WTC11 (cell line): ENCODE data around the gene TBL1XR1. TPM values are rescaled to one million over a fixed set of nuclear protein-coding genes. Genes with fewer than 3 reads are reported as not detected.
A peak's percentile ranks its signal among the peaks of the same experiment; 100 is the strongest.

Experiments used
- ATAC-seq: fragments of 200-7000 bp; cut with Tn5 transposase; 2 replicates; pipeline ENCODE4 v1.10.0; 2021; ENCODE audit warnings: mild to moderate bottlenecking, moderate library complexity
- CTCF ChIA-PET: fragments of 300-600 bp; sonication (Branson Sonifier 250); formaldehyde crosslinking; loops from one replicate; lab custom pipeline; 2021; ENCODE audit warnings: antibody characterized with exemption; lab: Charles Lee
- POLR2A ChIA-PET: fragments of 350-600 bp; sonication (Branson Sonifier 250); formaldehyde crosslinking; loops from one replicate; lab custom pipeline; 2021; ENCODE audit warnings: antibody characterized with exemption; lab: Charles Lee
- DNase-seq: peaks from one replicate; pipeline ENCODE4 v3.0.0; 2021; ENCODE audit warnings: low spot score
- H3K27ac Mint-ChIP-seq: 2 replicates; pipeline ENCODE4 v1.8.0; 2021; ENCODE audit warnings: mixed read lengths
- H3K27me3 Mint-ChIP-seq: 2 replicates; pipeline ENCODE4 v1.8.0; 2021; ENCODE audit warnings: low read depth, mild to moderate bottlenecking, moderate library complexity, mixed read lengths
- H3K36me3 Mint-ChIP-seq: 2 replicates; pipeline ENCODE4 v1.8.0; 2021; ENCODE audit warnings: mixed read lengths
- H3K4me1 Mint-ChIP-seq: 2 replicates; pipeline ENCODE4 v1.8.0; 2022; ENCODE audit warnings: mixed read lengths
- H3K4me3 Mint-ChIP-seq: 2 replicates; pipeline ENCODE4 v1.8.0; 2021; ENCODE audit warnings: mild to moderate bottlenecking, moderate library complexity, mixed read lengths
- H3K9me3 Mint-ChIP-seq: 2 replicates; pipeline ENCODE4 v1.8.0; 2021; ENCODE audit warnings: mixed read lengths
- E2F4 ChIP-seq: sonication (generic); formaldehyde crosslinking; IDR thresholded peaks from 2 replicates; pipeline ENCODE4 v1.8.1; 2022; ENCODE audit warnings: low read depth, mild to moderate bottlenecking, moderate library complexity, missing genetic modification reagents, borderline replicate concordance
- ESRRA ChIP-seq: sonication (generic); formaldehyde crosslinking; IDR thresholded peaks from 2 replicates; pipeline ENCODE4 v1.8.1; 2022; ENCODE audit warnings: mild to moderate bottlenecking, missing genetic modification reagents, borderline replicate concordance
- ETV6 ChIP-seq: sonication (generic); formaldehyde crosslinking; IDR thresholded peaks from 2 replicates; pipeline ENCODE4 v1.8.1; 2022; ENCODE audit warnings: mild to moderate bottlenecking, missing genetic modification reagents
- FOXP4 ChIP-seq: sonication (generic); formaldehyde crosslinking; IDR thresholded peaks from 2 replicates; pipeline ENCODE4 v1.8.0; 2022; ENCODE audit warnings: mild to moderate bottlenecking, missing genetic modification reagents
- IRF2 ChIP-seq: sonication (generic); formaldehyde crosslinking; IDR thresholded peaks from 2 replicates; pipeline ENCODE4 v1.8.0; 2022; ENCODE audit warnings: low read depth, missing genetic modification reagents, borderline replicate concordance
- JAZF1 ChIP-seq: fragments of 250-450 bp; sonication (Bioruptor Pico); IDR thresholded peaks from 2 replicates; pipeline ENCODE4 v1.9.0; 2021; ENCODE audit warnings: moderate library complexity, mild to moderate bottlenecking, inconsistent platforms
- KAT7 ChIP-seq: sonication (generic); formaldehyde crosslinking; IDR thresholded peaks from 2 replicates; pipeline ENCODE4 v1.8.1; 2023; ENCODE audit warnings: missing genetic modification reagents, mild to moderate bottlenecking, borderline replicate concordance
- MLX ChIP-seq: sonication (generic); formaldehyde crosslinking; IDR thresholded peaks from 2 replicates; pipeline ENCODE4 v1.8.1; 2023; ENCODE audit warnings: mild to moderate bottlenecking, missing genetic modification reagents, moderate library complexity
- NFATC4 ChIP-seq: fragments of 250-450 bp; sonication (Bioruptor Pico); IDR thresholded peaks from 2 replicates; pipeline ENCODE4 v1.9.0; 2021; ENCODE audit warnings: mild to moderate bottlenecking
- PRRX2 ChIP-seq: fragments of 250-450 bp; sonication (Bioruptor Pico); IDR thresholded peaks from 2 replicates; pipeline ENCODE4 v1.8.0; 2021; ENCODE audit warnings: mild to moderate bottlenecking
- RELA ChIP-seq: sonication (generic); formaldehyde crosslinking; IDR thresholded peaks from 2 replicates; pipeline ENCODE4 v1.8.1; 2022; ENCODE audit warnings: missing genetic modification reagents, mild to moderate bottlenecking, borderline replicate concordance
- SMAD3 ChIP-seq: sonication (generic); formaldehyde crosslinking; IDR thresholded peaks from 2 replicates; pipeline ENCODE4 v1.8.0; 2022; ENCODE audit warnings: missing genetic modification reagents, mild to moderate bottlenecking, borderline replicate concordance
- SMAD4 ChIP-seq: sonication (generic); formaldehyde crosslinking; IDR thresholded peaks from 2 replicates; pipeline ENCODE4 v1.8.0; 2022; ENCODE audit warnings: mild to moderate bottlenecking, missing genetic modification reagents
- TEAD4 ChIP-seq: sonication (generic); formaldehyde crosslinking; IDR thresholded peaks from 2 replicates; pipeline ENCODE4 v1.8.0; 2022; ENCODE audit warnings: mild to moderate bottlenecking, missing genetic modification reagents
- TP53 ChIP-seq: sonication (generic); formaldehyde crosslinking; IDR thresholded peaks from 2 replicates; pipeline ENCODE4 v1.8.1; 2023; ENCODE audit warnings: mild to moderate bottlenecking, missing genetic modification reagents
- ZBTB21 ChIP-seq: sonication (generic); formaldehyde crosslinking; IDR thresholded peaks from 2 replicates; pipeline ENCODE4 v1.8.1; 2023; ENCODE audit warnings: mild to moderate bottlenecking, missing genetic modification reagents, borderline replicate concordance
- total RNA-seq: library from RNA; stranded (reverse); gene quantifications from 3 replicates; pipeline ENCODE4 v1.2.3, GENCODE V29; 2021
- TF ChIP-seq, protein P1 (sequence below): fragments of 250-450 bp; sonication (Bioruptor Pico); IDR thresholded peaks from 2 replicates; pipeline ENCODE4 v1.8.0; 2021; ENCODE audit warnings: mild to moderate bottlenecking
- TF ChIP-seq, protein P2 (sequence below): fragments of 250-450 bp; sonication (Bioruptor Pico); IDR thresholded peaks from 2 replicates; pipeline ENCODE4 v1.9.0; 2021; ENCODE audit warnings: mild to moderate bottlenecking
- TF ChIP-seq, protein P3 (sequence below): fragments of 200-600 bp; IDR thresholded peaks from 2 replicates; pipeline ENCODE4 v1.8.0; 2022; ENCODE audit warnings: antibody characterized with exemption
- TF ChIP-seq, protein P4 (sequence below): fragments of 250-450 bp; sonication (Bioruptor Pico); IDR thresholded peaks from 2 replicates; pipeline ENCODE4 v2.1.2; 2022; ENCODE audit warnings: mild to moderate bottlenecking, moderate library complexity

The TBL1XR1 gene
- total RNA-seq, 1 experiment from 2014 or later, result 148 TPM

GRCh38 chr3:177093966-177094365, 103.3 kb downstream of the TBL1XR1 start:
- H3K27ac Mint-ChIP-seq, result peak overlapping the region; percentile 13; the same call in 1 of the 2 replicates
- DNase-seq, result no peak
- no peak for ATAC-seq
- ChIA-PET POLR2A (no interaction called here), CTCF (no interaction called here)
- H3K36me3 Mint-ChIP-seq, result peaks cover 54% of the 10 kb centered on the region
- peaks cover 41% of the 10 kb centered on the region for H3K9me3 Mint-ChIP-seq
- no peaks in the 10 kb centered on the region for H3K27me3 Mint-ChIP-seq
- TF ChIP-seq TEAD4, result no peak
- no peak for TF ChIP-seq ETV6
- TF ChIP-seq SMAD3 (CRISPR knock-in tag), result no peak
- TF ChIP-seq ESRRA (CRISPR knock-in tag), result no peak
- TF ChIP-seq MLX (CRISPR knock-in tag), result no peak
- no peak for TF ChIP-seq TP53 (CRISPR knock-in tag)
- no peak for TF ChIP-seq SMAD4
- TF ChIP-seq NFATC4 (CRISPR knock-in tag), result no peak
- no peak for TF ChIP-seq PRRX2
- TF ChIP-seq, protein P1, sequence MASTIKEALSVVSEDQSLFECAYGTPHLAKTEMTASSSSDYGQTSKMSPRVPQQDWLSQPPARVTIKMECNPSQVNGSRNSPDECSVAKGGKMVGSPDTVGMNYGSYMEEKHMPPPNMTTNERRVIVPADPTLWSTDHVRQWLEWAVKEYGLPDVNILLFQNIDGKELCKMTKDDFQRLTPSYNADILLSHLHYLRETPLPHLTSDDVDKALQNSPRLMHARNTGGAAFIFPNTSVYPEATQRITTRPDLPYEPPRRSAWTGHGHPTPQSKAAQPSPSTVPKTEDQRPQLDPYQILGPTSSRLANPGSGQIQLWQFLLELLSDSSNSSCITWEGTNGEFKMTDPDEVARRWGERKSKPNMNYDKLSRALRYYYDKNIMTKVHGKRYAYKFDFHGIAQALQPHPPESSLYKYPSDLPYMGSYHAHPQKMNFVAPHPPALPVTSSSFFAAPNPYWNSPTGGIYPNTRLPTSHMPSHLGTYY (CRISPR knock-in tag), result no peak
- TF ChIP-seq, protein P2, sequence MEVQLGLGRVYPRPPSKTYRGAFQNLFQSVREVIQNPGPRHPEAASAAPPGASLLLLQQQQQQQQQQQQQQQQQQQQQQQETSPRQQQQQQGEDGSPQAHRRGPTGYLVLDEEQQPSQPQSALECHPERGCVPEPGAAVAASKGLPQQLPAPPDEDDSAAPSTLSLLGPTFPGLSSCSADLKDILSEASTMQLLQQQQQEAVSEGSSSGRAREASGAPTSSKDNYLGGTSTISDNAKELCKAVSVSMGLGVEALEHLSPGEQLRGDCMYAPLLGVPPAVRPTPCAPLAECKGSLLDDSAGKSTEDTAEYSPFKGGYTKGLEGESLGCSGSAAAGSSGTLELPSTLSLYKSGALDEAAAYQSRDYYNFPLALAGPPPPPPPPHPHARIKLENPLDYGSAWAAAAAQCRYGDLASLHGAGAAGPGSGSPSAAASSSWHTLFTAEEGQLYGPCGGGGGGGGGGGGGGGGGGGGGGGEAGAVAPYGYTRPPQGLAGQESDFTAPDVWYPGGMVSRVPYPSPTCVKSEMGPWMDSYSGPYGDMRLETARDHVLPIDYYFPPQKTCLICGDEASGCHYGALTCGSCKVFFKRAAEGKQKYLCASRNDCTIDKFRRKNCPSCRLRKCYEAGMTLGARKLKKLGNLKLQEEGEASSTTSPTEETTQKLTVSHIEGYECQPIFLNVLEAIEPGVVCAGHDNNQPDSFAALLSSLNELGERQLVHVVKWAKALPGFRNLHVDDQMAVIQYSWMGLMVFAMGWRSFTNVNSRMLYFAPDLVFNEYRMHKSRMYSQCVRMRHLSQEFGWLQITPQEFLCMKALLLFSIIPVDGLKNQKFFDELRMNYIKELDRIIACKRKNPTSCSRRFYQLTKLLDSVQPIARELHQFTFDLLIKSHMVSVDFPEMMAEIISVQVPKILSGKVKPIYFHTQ (CRISPR knock-in tag), result no peak
- TF ChIP-seq, protein P3, sequence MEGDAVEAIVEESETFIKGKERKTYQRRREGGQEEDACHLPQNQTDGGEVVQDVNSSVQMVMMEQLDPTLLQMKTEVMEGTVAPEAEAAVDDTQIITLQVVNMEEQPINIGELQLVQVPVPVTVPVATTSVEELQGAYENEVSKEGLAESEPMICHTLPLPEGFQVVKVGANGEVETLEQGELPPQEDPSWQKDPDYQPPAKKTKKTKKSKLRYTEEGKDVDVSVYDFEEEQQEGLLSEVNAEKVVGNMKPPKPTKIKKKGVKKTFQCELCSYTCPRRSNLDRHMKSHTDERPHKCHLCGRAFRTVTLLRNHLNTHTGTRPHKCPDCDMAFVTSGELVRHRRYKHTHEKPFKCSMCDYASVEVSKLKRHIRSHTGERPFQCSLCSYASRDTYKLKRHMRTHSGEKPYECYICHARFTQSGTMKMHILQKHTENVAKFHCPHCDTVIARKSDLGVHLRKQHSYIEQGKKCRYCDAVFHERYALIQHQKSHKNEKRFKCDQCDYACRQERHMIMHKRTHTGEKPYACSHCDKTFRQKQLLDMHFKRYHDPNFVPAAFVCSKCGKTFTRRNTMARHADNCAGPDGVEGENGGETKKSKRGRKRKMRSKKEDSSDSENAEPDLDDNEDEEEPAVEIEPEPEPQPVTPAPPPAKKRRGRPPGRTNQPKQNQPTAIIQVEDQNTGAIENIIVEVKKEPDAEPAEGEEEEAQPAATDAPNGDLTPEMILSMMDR, result no peak
- no peak for TF ChIP-seq FOXP4
- no peak for TF ChIP-seq KAT7 (CRISPR knock-in tag)
- TF ChIP-seq, protein P4, sequence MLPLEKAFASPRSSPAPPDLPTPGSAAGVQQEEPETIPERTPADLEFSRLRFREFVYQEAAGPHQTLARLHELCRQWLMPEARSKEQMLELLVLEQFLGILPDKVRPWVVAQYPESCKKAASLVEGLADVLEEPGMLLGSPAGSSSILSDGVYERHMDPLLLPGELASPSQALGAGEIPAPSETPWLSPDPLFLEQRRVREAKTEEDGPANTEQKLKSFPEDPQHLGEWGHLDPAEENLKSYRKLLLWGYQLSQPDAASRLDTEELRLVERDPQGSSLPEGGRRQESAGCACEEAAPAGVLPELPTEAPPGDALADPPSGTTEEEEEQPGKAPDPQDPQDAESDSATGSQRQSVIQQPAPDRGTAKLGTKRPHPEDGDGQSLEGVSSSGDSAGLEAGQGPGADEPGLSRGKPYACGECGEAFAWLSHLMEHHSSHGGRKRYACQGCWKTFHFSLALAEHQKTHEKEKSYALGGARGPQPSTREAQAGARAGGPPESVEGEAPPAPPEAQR (CRISPR knock-in tag), result no peak
- no peak for TF ChIP-seq E2F4 (CRISPR knock-in tag)
- TF ChIP-seq IRF2 (CRISPR knock-in tag), result no peak
- no peak for TF ChIP-seq RELA (CRISPR knock-in tag)
- no peak for TF ChIP-seq JAZF1 (CRISPR knock-in tag)
- TF ChIP-seq ZBTB21 (CRISPR knock-in tag), result no peak
- TF ChIP-seq, all 79 proteins: peak for 0
- no peak overlapping the region for H3K4me3 Mint-ChIP-seq
- peaks cover 35% of the 10 kb centered on the region for H3K4me1 Mint-ChIP-seq
